ENCODE results near the gene LRCH3.

Gene LRCH3

GRCh38 chr3:197787412-197787811, 3.6 kb upstream of the LRCH3 start:
- TF ChIP-seq CTCF (IDR thresholded peaks at IDR 0.05; ENCODE audit: low read depth, low read length) (no peak), MYC (IDR thresholded peaks at IDR 0.05; ENCODE audit: low read depth, low read length) (no peak), POLR2A (IDR thresholded peaks at IDR 0.05; ENCODE audit: extremely low read depth, insufficient read length) (no peak)
- TF ChIP-seq, protein P1, sequence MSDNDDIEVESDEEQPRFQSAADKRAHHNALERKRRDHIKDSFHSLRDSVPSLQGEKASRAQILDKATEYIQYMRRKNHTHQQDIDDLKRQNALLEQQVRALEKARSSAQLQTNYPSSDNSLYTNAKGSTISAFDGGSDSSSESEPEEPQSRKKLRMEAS (IDR thresholded peaks at IDR 0.05; ENCODE audit: low read depth, low read length), result no peak
- DNase-seq (ENCODE audit: low read depth), result no peak
- H3K4me3 ChIP-seq (ENCODE audit: low read depth, low read length), result no peak overlapping the region

DNA sequence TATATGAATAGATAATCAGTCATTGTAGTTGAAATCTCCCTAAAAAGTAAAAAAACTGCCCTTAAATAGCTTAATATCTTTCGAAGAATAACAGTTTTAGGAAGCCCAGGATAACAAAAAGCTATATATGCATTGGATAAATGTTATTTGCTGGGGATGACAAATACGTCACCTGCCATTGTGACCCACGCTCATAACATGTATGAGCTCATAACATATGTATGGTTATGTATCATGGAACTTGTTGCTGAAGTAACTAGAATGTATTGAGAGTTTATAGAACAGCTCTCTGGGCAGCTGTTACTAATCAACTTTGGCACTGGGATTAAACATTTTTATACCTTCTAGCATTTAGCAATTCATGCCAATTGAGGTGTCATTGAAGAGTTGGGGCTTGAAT, 1.7 kb upstream of the LRCH3 start:
- no peak overlapping the region for H3K4me3 ChIP-seq (ENCODE audit: low read depth, low read length)
- no peak for TF ChIP-seq MYC (IDR thresholded peaks at IDR 0.05; ENCODE audit: low read depth, low read length)
- TF ChIP-seq POLR2A (IDR thresholded peaks at IDR 0.05; ENCODE audit: extremely low read depth, insufficient read length), result no peak
- no peak for TF ChIP-seq CTCF (IDR thresholded peaks at IDR 0.05; ENCODE audit: low read depth, low read length)
- TF ChIP-seq, protein P1 (IDR thresholded peaks at IDR 0.05; ENCODE audit: low read depth, low read length), result no peak
- no peak for DNase-seq (ENCODE audit: low read depth)

DNA sequence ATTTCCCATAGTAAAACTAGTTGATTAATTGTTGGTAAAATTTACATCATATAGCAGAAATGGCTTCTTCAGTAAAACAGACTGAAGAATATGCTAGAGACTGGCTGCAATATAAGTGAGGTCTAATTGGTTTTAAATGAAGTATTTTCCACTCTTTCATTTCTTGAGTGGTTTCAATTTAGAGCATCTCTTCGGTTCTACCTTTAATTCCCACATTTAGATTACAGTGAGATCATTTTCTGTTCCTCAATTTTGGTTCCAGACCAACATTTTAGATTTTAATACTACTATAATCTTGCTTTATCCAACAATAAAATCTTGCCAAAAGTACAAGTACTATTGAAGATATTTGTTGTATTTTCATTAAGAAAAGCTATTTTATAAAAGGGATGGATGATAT, 1.0 kb upstream of the LRCH3 start:
- TF ChIP-seq, protein P1 (IDR thresholded peaks at IDR 0.05; ENCODE audit: low read depth, low read length), result no peak
- TF ChIP-seq POLR2A (IDR thresholded peaks at IDR 0.05; ENCODE audit: extremely low read depth, insufficient read length) (no peak), MYC (IDR thresholded peaks at IDR 0.05; ENCODE audit: low read depth, low read length) (no peak), CTCF (IDR thresholded peaks at IDR 0.05; ENCODE audit: low read depth, low read length) (no peak)
- no peak overlapping the region for H3K4me3 ChIP-seq (ENCODE audit: low read depth, low read length)

GRCh38 chr3:197791892-197792647, 1.0 kb downstream of the LRCH3 start:
- TF ChIP-seq POLR2A (IDR thresholded peaks at IDR 0.05; ENCODE audit: extremely low read depth, insufficient read length), result no peak
- TF ChIP-seq MYC (IDR thresholded peaks at IDR 0.05; ENCODE audit: low read depth, low read length), result no peak
- TF ChIP-seq CTCF (IDR thresholded peaks at IDR 0.05; ENCODE audit: low read depth, low read length), result no peak
- TF ChIP-seq, protein P1 (IDR thresholded peaks at IDR 0.05; ENCODE audit: low read depth, low read length), result no peak
- no peak for DNase-seq (ENCODE audit: low read depth)
- peak overlapping the region; percentile 87 for H3K4me3 ChIP-seq (ENCODE audit: low read depth, low read length)

More for the DNA sequence above, 1.0 kb upstream of the LRCH3 start:
- DNase-seq (ENCODE audit: low read depth), result no peak

- peak; percentile 54 for DNase-seq (ENCODE audit: low read depth)
- TF ChIP-seq MYC (IDR thresholded peaks at IDR 0.05; ENCODE audit: low read depth, low read length) (no peak), POLR2A (IDR thresholded peaks at IDR 0.05; ENCODE audit: extremely low read depth, insufficient read length) (no peak)
- H3K4me3 ChIP-seq (ENCODE audit: low read depth, low read length), result no peak overlapping the region
Measured at GRCh38 chr3:197793247-197793646, 2.2 kb downstream of the LRCH3 start.

DNA sequence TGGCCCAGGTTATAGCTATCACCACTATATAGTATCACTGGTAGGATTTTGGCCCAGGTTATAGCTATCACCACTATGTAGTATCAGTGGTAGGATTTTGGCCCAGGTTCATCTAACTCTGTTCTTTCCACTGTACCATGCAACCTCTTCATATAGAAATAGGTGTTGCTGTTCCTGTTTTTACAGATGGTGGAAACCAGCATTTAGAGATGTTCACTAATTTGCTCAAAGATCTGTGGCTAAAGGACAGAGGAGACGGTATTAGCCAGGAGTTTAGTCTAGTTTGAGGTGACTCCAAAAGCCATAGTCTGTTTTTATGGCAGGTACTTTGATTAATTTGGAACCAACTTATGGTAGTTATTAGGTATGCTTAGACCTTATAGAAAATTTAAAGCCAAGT, 3.1 kb downstream of the LRCH3 start:
- DNase-seq (ENCODE audit: low read depth), result no peak
- H3K4me3 ChIP-seq (ENCODE audit: low read depth, low read length), result no peak overlapping the region
- TF ChIP-seq CTCF (IDR thresholded peaks at IDR 0.05; ENCODE audit: low read depth, low read length) (no peak), POLR2A (IDR thresholded peaks at IDR 0.05; ENCODE audit: extremely low read depth, insufficient read length) (no peak)
- TF ChIP-seq, protein P1 (IDR thresholded peaks at IDR 0.05; ENCODE audit: low read depth, low read length), result no peak
